HCT116 (cell line): ENCODE data around the gene CX3CR1. TPM values are rescaled to one million over a fixed set of nuclear protein-coding genes. Genes with fewer than 3 reads are reported as not detected.

Source experiments
- ATAC-seq: fragments of 200-7000 bp; cut with Tn5 transposase; 2 replicates; pipeline ENCODE4 v1.9.1; 2020; ENCODE audit warnings: mild to moderate bottlenecking, moderate library complexity
- BruUV-seq: library from RNA; stranded (reverse); fragments of 400-500 nt; replicated peaks from 2 replicates; lab custom pipeline; 2021; lab: Mats Ljungman, UMichigan
- CTCF ChIA-PET: fragments of 300-600 bp; sonication (Branson Sonifier 250); formaldehyde crosslinking; loops from one replicate; lab custom pipeline; 2021; ENCODE audit warnings: antibody characterized with exemption; lab: Charles Lee
- POLR2A ChIA-PET: fragments of 300-600, 350-600 bp; sonication (Branson Sonifier 250); formaldehyde crosslinking; loops from one replicate; lab custom pipeline; 2021; ENCODE audit warnings: antibody characterized with exemption; lab: Charles Lee
- RAD21 ChIA-PET, 2 experiments: fragments of 300-600 bp; sonication (Branson Sonifier 250); formaldehyde crosslinking; loops; one replicate each; lab custom pipeline; 2023; ENCODE audit warnings: low total read pairs in 2 of 2; ENCODE audit not compliant: uncharacterized antibody in 2 of 2, unreplicated experiment in 2 of 2, low non-redundant PET in 1 of 2; lab: Charles Lee
- DNase-seq: peaks from one replicate; pipeline ENCODE4 v3.0.0-alpha.2; 2010; ENCODE audit warnings: low read depth, low spot score
- H2AFZ ChIP-seq: fragments of 200-600 bp; shearing (Covaris generic), sonication (generic); 2 replicates; pipeline ENCODE4 v1.6.1; 2017; ENCODE audit warnings: low read depth, mixed run types, mixed read lengths, antibody characterized with exemption, low read length; ENCODE audit not compliant: poor library complexity, severe bottlenecking
- H3K27ac ChIP-seq: 2 replicates; pipeline ENCODE4 v1.5.1; 2012; ENCODE audit warnings: low read depth, low read length
- H3K27me3 ChIP-seq: fragments of 200-600 bp; sonication (generic); 2 replicates; pipeline ENCODE4 v1.6.1; 2016; ENCODE audit warnings: mixed run types, low read length, mixed read lengths; ENCODE audit not compliant: insufficient read depth
- H3K36me3 ChIP-seq, 2 experiments: fragments of 200-500 bp in 1 of 2; fragments of 200-600 bp in 1 of 2; sonication (Bioruptor generic) in 1 of 2; sonication (generic) in 1 of 2; 2 replicates each; pipeline versions ENCODE4 v1.5.1 to v1.6.1; 2014 to 2016; ENCODE audit warnings: low read length in 2 of 2, inconsistent platforms in 1 of 2, mixed read lengths in 1 of 2, mixed run types in 1 of 2; ENCODE audit not compliant: insufficient read depth in 2 of 2, control insufficient read depth in 1 of 2
- H3K4me1 ChIP-seq, 2 experiments: fragments of 200-600 bp in 1 of 2; sonication (generic) in 1 of 2; 2 replicates each; pipeline versions ENCODE4 v1.5.1 to v1.6.1; 2012 to 2017; ENCODE audit warnings: low read length in 2 of 2, inconsistent platforms in 1 of 2, mild to moderate bottlenecking in 1 of 2, mixed read lengths in 1 of 2, mixed run types in 1 of 2, moderate library complexity in 1 of 2; ENCODE audit not compliant: insufficient read depth in 2 of 2, control insufficient read depth in 1 of 2
- H3K4me2 ChIP-seq: fragments of 200-600 bp; sonication (generic); 2 replicates; pipeline ENCODE4 v1.6.1; 2017; ENCODE audit warnings: mixed run types, low read length, mixed read lengths
- H3K4me3 ChIP-seq, 2 experiments: fragments of 200-600 bp in 1 of 2; sonication (generic) in 1 of 2; replicated peaks in 1 of 2; 2 replicates each; pipeline ENCODE4 v1.5.1; 2011 to 2016; ENCODE audit warnings: low read length in 2 of 2, control low read depth in 1 of 2, low read depth in 1 of 2, mild to moderate bottlenecking in 1 of 2, mixed read lengths in 1 of 2, mixed run types in 1 of 2
- H3K79me2 ChIP-seq: fragments of 200-600 bp; sonication (generic); 2 replicates; pipeline ENCODE4 v1.6.1; 2017; ENCODE audit warnings: mild to moderate bottlenecking, mixed run types, low read length, moderate library complexity, mixed read lengths; ENCODE audit not compliant: insufficient read depth
- H3K9ac ChIP-seq: fragments of 200-600 bp; sonication (generic); 2 replicates; pipeline ENCODE4 v1.6.1; 2016; ENCODE audit warnings: low read length, mixed read lengths
- H3K9me2 ChIP-seq: fragments of 200-600 bp; sonication (generic), shearing (Covaris generic); 2 replicates; pipeline ENCODE4 v1.6.1; 2017; ENCODE audit warnings: mixed run types, mild to moderate bottlenecking, moderate library complexity; ENCODE audit not compliant: insufficient read depth
- H3K9me3 ChIP-seq, 2 experiments: fragments of 200-500 bp in 1 of 2; fragments of 200-600 bp in 1 of 2; sonication (Bioruptor generic) in 1 of 2; sonication (generic) in 1 of 2; 2 replicates each; pipeline ENCODE4 v1.6.1; 2014 to 2017; ENCODE audit warnings: low read length in 2 of 2, mixed read lengths in 2 of 2, inconsistent platforms in 1 of 2, low read depth in 1 of 2, mild to moderate bottlenecking in 1 of 2, mixed run types in 1 of 2, moderate library complexity in 1 of 2; ENCODE audit not compliant: control insufficient read depth in 1 of 2, insufficient read depth in 1 of 2
- H4K20me1 ChIP-seq: fragments of 200-600 bp; sonication (generic), shearing (Covaris generic); 2 replicates; pipeline ENCODE4 v1.6.1; 2017; ENCODE audit warnings: mixed run types, mild to moderate bottlenecking, moderate library complexity; ENCODE audit not compliant: insufficient read depth
- EGR1 ChIP-seq: IDR thresholded peaks from 2 replicates; pipeline ENCODE4 v1.6.1; 2012; ENCODE audit warnings: low read depth
- ELF1 ChIP-seq: IDR thresholded peaks from 2 replicates; pipeline ENCODE4 v1.6.1; 2012; ENCODE audit warnings: low read depth, borderline replicate concordance
- FOSL1 ChIP-seq: IDR thresholded peaks from 2 replicates; pipeline ENCODE4 v1.6.1; 2012; ENCODE audit warnings: low read depth
- RAD21 ChIP-seq: IDR thresholded peaks from 2 replicates; pipeline ENCODE4 v1.6.1; 2012; ENCODE audit warnings: low read depth, mild to moderate bottlenecking
- SP1 ChIP-seq: IDR thresholded peaks from 2 replicates; pipeline ENCODE4 v1.6.1; 2012; ENCODE audit warnings: low read depth
- YY1 ChIP-seq: IDR thresholded peaks from 2 replicates; pipeline ENCODE4 v1.6.1; 2011; ENCODE audit warnings: low read length, low read depth, moderate library complexity, mild to moderate bottlenecking; ENCODE audit not compliant: insufficient replicate concordance; ENCODE audit errors: extremely low read depth
- ZNF274 ChIP-seq: fragments of 200-500 bp; sonication (Bioruptor generic); IDR thresholded peaks from 2 replicates; pipeline ENCODE4 v1.6.1; 2014; ENCODE audit warnings: mild to moderate bottlenecking, low read depth, low read length, inconsistent platforms
- intact Hi-C: fragments of 100-400 bp; cut with micrococcal nuclease; formaldehyde crosslinking; loops from 2 replicates; pipeline ENCODE4 v1.10.0; 2022
- total RNA-seq: library from RNA; stranded (reverse); gene quantifications from one replicate; pipeline ENCODE4 v1.2.1, GENCODE V29; 2021; ENCODE audit not compliant: unreplicated experiment
- TF ChIP-seq, protein P1 (sequence below): IDR thresholded peaks from 2 replicates; pipeline ENCODE4 v1.6.1; 2012
- TF ChIP-seq, protein P2 (sequence below): IDR thresholded peaks from 2 replicates; pipeline ENCODE4 v1.6.1; 2012; ENCODE audit warnings: low read depth

Gene CX3CR1
- total RNA-seq, 1 experiment from 2014 or later = 0.10 TPM

DNA sequence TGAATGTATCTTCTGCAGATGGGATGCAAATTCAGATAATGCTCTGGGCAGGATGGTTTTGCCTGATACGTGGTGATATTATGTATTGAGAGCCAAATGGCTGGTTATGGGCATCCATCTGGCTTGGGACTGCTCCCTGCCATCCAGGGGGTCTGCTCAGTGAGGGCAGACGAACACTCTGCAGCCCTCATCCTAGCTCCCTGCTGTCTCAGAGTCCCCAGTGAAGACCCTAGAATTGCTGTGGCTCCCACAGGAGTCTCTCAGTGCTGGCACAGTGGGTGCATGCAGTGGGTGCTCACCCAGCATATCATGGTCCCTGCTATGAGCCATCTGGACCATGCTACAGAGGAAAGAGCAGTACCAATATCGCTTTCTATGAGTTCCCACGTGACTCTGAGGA, 10.3 kb downstream of the CX3CR1 start:
- Histone ChIP-seq H3K4me2 (no peak overlapping the region), H3K9ac (no peak overlapping the region), H3K9me2 (no peaks in the 10 kb centered on the region), H3K27ac (no peak overlapping the region), H3K4me3 (no peak overlapping the region), H3K9me3 (no peaks in the 10 kb centered on the region), H3K36me3 (no peaks in the 10 kb centered on the region), H4K20me1 (no peaks in the 10 kb centered on the region), H3K79me2 (no peaks in the 10 kb centered on the region), H3K27me3 (peaks cover 16% of the 10 kb centered on the region), H3K4me1 (no peaks in the 10 kb centered on the region), H2AFZ (no peak overlapping the region)
- TF ChIP-seq, protein P1, sequence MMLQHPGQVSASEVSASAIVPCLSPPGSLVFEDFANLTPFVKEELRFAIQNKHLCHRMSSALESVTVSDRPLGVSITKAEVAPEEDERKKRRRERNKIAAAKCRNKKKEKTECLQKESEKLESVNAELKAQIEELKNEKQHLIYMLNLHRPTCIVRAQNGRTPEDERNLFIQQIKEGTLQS = no peak
- TF ChIP-seq, protein P2, sequence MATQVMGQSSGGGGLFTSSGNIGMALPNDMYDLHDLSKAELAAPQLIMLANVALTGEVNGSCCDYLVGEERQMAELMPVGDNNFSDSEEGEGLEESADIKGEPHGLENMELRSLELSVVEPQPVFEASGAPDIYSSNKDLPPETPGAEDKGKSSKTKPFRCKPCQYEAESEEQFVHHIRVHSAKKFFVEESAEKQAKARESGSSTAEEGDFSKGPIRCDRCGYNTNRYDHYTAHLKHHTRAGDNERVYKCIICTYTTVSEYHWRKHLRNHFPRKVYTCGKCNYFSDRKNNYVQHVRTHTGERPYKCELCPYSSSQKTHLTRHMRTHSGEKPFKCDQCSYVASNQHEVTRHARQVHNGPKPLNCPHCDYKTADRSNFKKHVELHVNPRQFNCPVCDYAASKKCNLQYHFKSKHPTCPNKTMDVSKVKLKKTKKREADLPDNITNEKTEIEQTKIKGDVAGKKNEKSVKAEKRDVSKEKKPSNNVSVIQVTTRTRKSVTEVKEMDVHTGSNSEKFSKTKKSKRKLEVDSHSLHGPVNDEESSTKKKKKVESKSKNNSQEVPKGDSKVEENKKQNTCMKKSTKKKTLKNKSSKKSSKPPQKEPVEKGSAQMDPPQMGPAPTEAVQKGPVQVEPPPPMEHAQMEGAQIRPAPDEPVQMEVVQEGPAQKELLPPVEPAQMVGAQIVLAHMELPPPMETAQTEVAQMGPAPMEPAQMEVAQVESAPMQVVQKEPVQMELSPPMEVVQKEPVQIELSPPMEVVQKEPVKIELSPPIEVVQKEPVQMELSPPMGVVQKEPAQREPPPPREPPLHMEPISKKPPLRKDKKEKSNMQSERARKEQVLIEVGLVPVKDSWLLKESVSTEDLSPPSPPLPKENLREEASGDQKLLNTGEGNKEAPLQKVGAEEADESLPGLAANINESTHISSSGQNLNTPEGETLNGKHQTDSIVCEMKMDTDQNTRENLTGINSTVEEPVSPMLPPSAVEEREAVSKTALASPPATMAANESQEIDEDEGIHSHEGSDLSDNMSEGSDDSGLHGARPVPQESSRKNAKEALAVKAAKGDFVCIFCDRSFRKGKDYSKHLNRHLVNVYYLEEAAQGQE = no peak
- TF ChIP-seq YY1 (no peak), EGR1 (no peak), FOSL1 (no peak), ELF1 (no peak), SP1 (no peak), ZNF274 (no peak), RAD21 (no peak)
- no TSS peak for BruUV-seq
- ChIA-PET CTCF (no interaction called here), POLR2A (no interaction called here), RAD21 (no interaction called here)
- intact Hi-C loops = no loop called here
- no peak for DNase-seq
- no peak for ATAC-seq
